Esophagus squamous epithelium (tissue), 5 donors: ENCODE data around the gene BRD3. TPM values are rescaled to one million over a fixed set of nuclear protein-coding genes. Genes with fewer than 3 reads are reported as not detected.

Experiments used
- DNase-seq: peaks from one replicate; lab custom pipeline; 2025; lab: John Stamatoyannopoulos, UW
- H3K27ac ChIP-seq, 4 donors: fragments of 200-600 bp; sonication (generic); one replicate each; pipeline ENCODE4 v1.5.1; 2016 to 2019; ENCODE audit warnings: mild to moderate bottlenecking in 1 of 4
- H3K27me3 ChIP-seq, 4 donors: fragments of 200-600 bp; sonication (generic); 1 replicate in 3 of 4; 2 replicates in 1 of 4; pipeline versions ENCODE4 v1.5.1 to v1.6.0; 2017 to 2021; ENCODE audit warnings: antibody characterized with exemption in 1 of 4
- H3K36me3 ChIP-seq, 3 donors: fragments of 200-600 bp; sonication (generic); one replicate each; pipeline ENCODE4 v1.5.1; 2016 to 2019
- H3K4me1 ChIP-seq, 3 donors: fragments of 200-600 bp; sonication (generic); one replicate each; pipeline ENCODE4 v1.5.1; 2017 to 2019
- H3K4me3 ChIP-seq, 4 donors: fragments of 200-600 bp; sonication (generic); 1 replicate in 3 of 4; 2 replicates in 1 of 4; pipeline ENCODE4 v1.5.1; 2016 to 2019; ENCODE audit warnings: mild to moderate bottlenecking in 2 of 4, moderate library complexity in 1 of 4
- H3K9me3 ChIP-seq, 3 donors: fragments of 200-600 bp; sonication (generic); one replicate each; pipeline ENCODE4 v1.5.1; 2016 to 2019
- CTCF ChIP-seq, 6 experiments: fragments of 450-650 bp in 4 of 6; fragments of 200-600 bp in 2 of 6; sonication (generic) in 2 of 6; IDR thresholded peaks; one replicate each; pipeline ENCODE4 v1.5.1; 2016 to 2019; ENCODE audit warnings: antibody characterized with exemption in 6 of 6, mild to moderate bottlenecking in 4 of 6, moderate library complexity in 4 of 6
- POLR2A ChIP-seq, 4 donors: fragments of 450-650 bp; IDR thresholded peaks; one replicate each; pipeline ENCODE4 v1.6.1; 2017; ENCODE audit warnings: antibody characterized with exemption in 4 of 4, mild to moderate bottlenecking in 4 of 4, moderate library complexity in 3 of 4
- WGBS, 2 donors: methylation state at CpG; one replicate each; pipeline ENCODE4 v1.1.5; 2018; 5-methylcytosine and 5-hydroxymethylcytosine counted together
- intact Hi-C: fragments of 100-400 bp; cut with DNase I; formaldehyde crosslinking; loops from one replicate; pipeline ENCODE4 v1.15.0; 2022
- total RNA-seq, 4 donors: library from RNA; depleted of rRNA; stranded (reverse); fragments of >200 nt; gene quantifications; one replicate each; pipeline ENCODE4 v1.1.0, GENCODE V29; 2016
- donor health status: DM: yes; HTN: yes; CAD: no.

BRD3 gene
- total RNA-seq, 4 donors from 2014 or later: 7.2 to 23.7 (median 9.4) TPM

GRCh38 chr9:133981589-133981957 is 86.3 kb downstream of the BRD3 start:
- TF ChIP-seq POLR2A (IDR thresholded peaks at IDR 0.05): no peak
- 81 to 85% methylated on average over 5 to 11 of the region's 14 CpGs for WGBS, 2 donors
- no peak for DNase-seq
- Histone ChIP-seq H3K4me1 (peaks cover 8 to 33% (median 15%) of the 10 kb centered on the region in 3 donors), H3K36me3 (no peaks in the 10 kb centered on the region), H3K9me3 (no peaks in the 10 kb centered on the region), H3K27me3 (no peaks in the 10 kb centered on the region), H3K4me3 (no peak overlapping the region), H3K27ac (no peak overlapping the region)
- intact Hi-C loops: no loop called here

GRCh38 chr9:133980864-133981588 is 86.8 kb downstream of the BRD3 start:
- TF ChIP-seq CTCF (IDR thresholded peaks at IDR 0.05) (no peak), POLR2A (IDR thresholded peaks at IDR 0.05) (no peak)
- Histone ChIP-seq H3K4me3 (no peak overlapping the region), H3K9me3 (no peaks in the 10 kb centered on the region), H3K27ac (no peak overlapping the region), H3K36me3 (no peaks in the 10 kb centered on the region), H3K27me3 (no peaks in the 10 kb centered on the region), H3K4me1 (peaks cover 8 to 33% (median 15%) of the 10 kb centered on the region in 3 donors)
- WGBS, 2 donors: 61 to 89% methylated on average over 4 to 18 of the region's 25 CpGs
- DNase-seq: no peak
- intact Hi-C loops: no loop called here

Other genes with a start within 250 kb of the BRD3 start
- 1 to 10 TPM; 3.8 to 7.6 (median 5.7) TPM for gene VAV2, start 75.7 kb downstream of the BRD3 start, total RNA-seq
- 1 to 10 TPM; 1.8 to 6.2 (median 4.3) TPM for gene BRD3OS, start 42.5 kb downstream of the BRD3 start, total RNA-seq
- gene WDR5, start 68.1 kb upstream of the BRD3 start, total RNA-seq: 10 to 100 TPM; 15.4 to 26.8 (median 23.1) TPM
- not detected for gene RNU6ATAC, start 96.5 kb upstream of the BRD3 start, total RNA-seq